ENCODE data around the gene QSOX2.

QSOX2 gene

DNA sequence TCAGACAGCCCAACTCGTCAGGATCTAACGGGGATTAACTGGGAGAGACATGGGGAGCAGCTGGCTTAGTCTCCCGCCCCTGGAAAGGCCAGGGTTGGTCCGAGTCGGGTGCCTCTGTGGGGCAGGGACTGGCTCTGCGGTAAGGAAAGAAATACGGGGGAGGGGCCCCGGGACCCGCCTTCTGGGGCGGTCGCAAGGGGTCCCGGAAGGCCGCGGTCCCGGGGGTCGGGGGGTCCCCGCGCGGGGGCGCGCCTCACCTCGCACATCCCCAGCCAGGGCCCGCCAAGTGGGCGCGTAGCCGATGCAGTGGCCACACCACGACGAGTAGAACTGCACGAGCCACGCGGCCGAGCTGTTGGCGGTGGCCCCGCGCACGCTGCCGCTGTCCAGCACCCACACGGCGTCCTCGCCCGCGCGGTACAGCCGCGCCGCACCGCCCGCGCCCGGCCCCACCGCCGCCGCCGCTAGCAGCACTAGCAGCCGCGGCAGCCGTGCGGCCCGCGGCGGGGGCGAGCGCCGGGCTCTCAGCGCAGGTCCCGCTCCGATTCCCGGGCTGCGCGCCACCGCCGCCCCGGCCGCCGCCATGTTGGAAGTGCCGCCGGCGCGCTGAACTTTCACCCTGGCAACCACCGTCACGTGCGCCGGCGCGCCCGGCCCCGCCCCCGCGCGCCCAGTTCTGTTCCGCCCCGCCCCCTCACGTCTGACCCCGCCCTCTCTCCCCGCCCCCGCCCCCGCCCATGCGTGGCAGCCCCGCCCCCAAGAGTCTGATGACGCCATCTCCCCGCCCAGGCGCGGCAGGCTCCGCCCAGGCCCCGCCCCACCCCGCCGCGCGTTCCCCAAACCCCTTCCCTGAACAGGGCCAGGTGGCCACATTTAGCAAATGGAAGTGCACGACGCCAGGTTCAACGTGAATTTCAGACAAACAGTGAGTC is at the start of gene QSOX2:
TSS of gene QSOX2 (minus strand) at position 594 of the 932 bp plus-strand sequence. CDS start at position 585, 9 bp downstream.
- Histone ChIP-seq H3K9ac (ENCODE audit: low read depth, low read length) (peak within 1 kb of the TSS; percentile 56), H3K36me3 (ENCODE audit: control insufficient read depth, insufficient read depth, low read length) (peaks cover 5% of the 10 kb centered on the region), H3K9me3 (ENCODE audit: control insufficient read depth, insufficient read depth, low read length) (no peaks in the 10 kb centered on the region), H3K27me3 (ENCODE audit: control insufficient read depth, insufficient read depth, low read length) (peaks cover 4% of the 10 kb centered on the region), H3K4me3 (ENCODE audit: low read depth, low read length) (peak within 1 kb of the TSS; percentile 81), H3K4me1 (ENCODE audit: control insufficient read depth, insufficient read depth, low read length) (peaks cover 6% of the 10 kb centered on the region)

DNA sequence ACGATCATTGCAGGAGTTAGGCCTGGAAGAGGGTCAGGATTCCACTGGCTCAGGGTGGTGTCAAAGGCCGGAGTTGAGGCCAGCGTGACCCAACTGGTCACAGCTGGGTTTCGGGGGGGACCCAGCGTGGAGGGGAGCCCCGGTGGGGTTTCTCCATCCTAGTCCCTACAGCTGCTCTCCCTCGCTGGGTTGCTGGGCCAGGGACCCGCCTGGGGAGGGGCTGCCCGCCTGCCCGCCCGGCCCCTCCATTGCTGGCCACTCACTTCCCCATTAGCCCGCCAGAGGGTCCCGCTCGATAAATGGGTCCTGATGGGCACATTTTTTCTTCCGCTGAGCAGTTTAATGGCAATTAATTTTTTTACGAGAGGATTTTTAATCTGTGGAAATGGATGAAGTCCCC is 49.4 kb upstream of the QSOX2 start:
- Histone ChIP-seq H3K27me3 (ENCODE audit: control insufficient read depth, insufficient read depth, low read length) (no peaks in the 10 kb centered on the region), H3K9me3 (ENCODE audit: control insufficient read depth, insufficient read depth, low read length) (no peaks in the 10 kb centered on the region), H3K36me3 (ENCODE audit: control insufficient read depth, insufficient read depth, low read length) (no peaks in the 10 kb centered on the region), H3K9ac (ENCODE audit: low read depth, low read length) (no peak overlapping the region), H3K4me1 (ENCODE audit: control insufficient read depth, insufficient read depth, low read length) (no peaks in the 10 kb centered on the region), H3K4me3 (ENCODE audit: low read depth, low read length) (no peak overlapping the region)

- H3K4me1 ChIP-seq (ENCODE audit: control insufficient read depth, insufficient read depth, low read length), result no peaks in the 10 kb centered on the region
- no peaks in the 10 kb centered on the region for H3K9me3 ChIP-seq (ENCODE audit: control insufficient read depth, insufficient read depth, low read length)
- no peaks in the 10 kb centered on the region for H3K36me3 ChIP-seq (ENCODE audit: control insufficient read depth, insufficient read depth, low read length)
- H3K27me3 ChIP-seq (ENCODE audit: control insufficient read depth, insufficient read depth, low read length), result no peaks in the 10 kb centered on the region
- H3K9ac ChIP-seq (ENCODE audit: low read depth, low read length), result no peak overlapping the region
- no peak overlapping the region for H3K4me3 ChIP-seq (ENCODE audit: low read depth, low read length)
Measured at GRCh38 chr9:136294437-136294836, 48.8 kb upstream of the QSOX2 start.

- no peak overlapping the region for H3K4me3 ChIP-seq (ENCODE audit: low read depth, low read length)
- no peaks in the 10 kb centered on the region for H3K36me3 ChIP-seq (ENCODE audit: control insufficient read depth, insufficient read depth, low read length)
- no peaks in the 10 kb centered on the region for H3K4me1 ChIP-seq (ENCODE audit: control insufficient read depth, insufficient read depth, low read length)
- no peak overlapping the region for H3K9ac ChIP-seq (ENCODE audit: low read depth, low read length)
- H3K9me3 ChIP-seq (ENCODE audit: control insufficient read depth, insufficient read depth, low read length), result no peaks in the 10 kb centered on the region
- H3K27me3 ChIP-seq (ENCODE audit: control insufficient read depth, insufficient read depth, low read length), result no peaks in the 10 kb centered on the region
Measured at GRCh38 chr9:136293476-136294077, 48.0 kb upstream of the QSOX2 start.

- no peaks in the 10 kb centered on the region for H3K36me3 ChIP-seq (ENCODE audit: control insufficient read depth, insufficient read depth, low read length)
- H3K4me1 ChIP-seq (ENCODE audit: control insufficient read depth, insufficient read depth, low read length), result no peaks in the 10 kb centered on the region
- no peaks in the 10 kb centered on the region for H3K9me3 ChIP-seq (ENCODE audit: control insufficient read depth, insufficient read depth, low read length)
- H3K4me3 ChIP-seq (ENCODE audit: low read depth, low read length), result no peak overlapping the region
- no peaks in the 10 kb centered on the region for H3K27me3 ChIP-seq (ENCODE audit: control insufficient read depth, insufficient read depth, low read length)
- H3K9ac ChIP-seq (ENCODE audit: low read depth, low read length), result no peak overlapping the region
Measured at GRCh38 chr9:136292591-136293448, 47.2 kb upstream of the QSOX2 start.

GRCh38 chr9:136292026-136292538 is 46.5 kb upstream of the QSOX2 start:
- no peaks in the 10 kb centered on the region for H3K9me3 ChIP-seq (ENCODE audit: control insufficient read depth, insufficient read depth, low read length)
- no peak overlapping the region for H3K4me3 ChIP-seq (ENCODE audit: low read depth, low read length)
- no peaks in the 10 kb centered on the region for H3K4me1 ChIP-seq (ENCODE audit: control insufficient read depth, insufficient read depth, low read length)
- H3K36me3 ChIP-seq (ENCODE audit: control insufficient read depth, insufficient read depth, low read length), result no peaks in the 10 kb centered on the region
- H3K9ac ChIP-seq (ENCODE audit: low read depth, low read length), result no peak overlapping the region
- H3K27me3 ChIP-seq (ENCODE audit: control insufficient read depth, insufficient read depth, low read length), result no peaks in the 10 kb centered on the region

DNA sequence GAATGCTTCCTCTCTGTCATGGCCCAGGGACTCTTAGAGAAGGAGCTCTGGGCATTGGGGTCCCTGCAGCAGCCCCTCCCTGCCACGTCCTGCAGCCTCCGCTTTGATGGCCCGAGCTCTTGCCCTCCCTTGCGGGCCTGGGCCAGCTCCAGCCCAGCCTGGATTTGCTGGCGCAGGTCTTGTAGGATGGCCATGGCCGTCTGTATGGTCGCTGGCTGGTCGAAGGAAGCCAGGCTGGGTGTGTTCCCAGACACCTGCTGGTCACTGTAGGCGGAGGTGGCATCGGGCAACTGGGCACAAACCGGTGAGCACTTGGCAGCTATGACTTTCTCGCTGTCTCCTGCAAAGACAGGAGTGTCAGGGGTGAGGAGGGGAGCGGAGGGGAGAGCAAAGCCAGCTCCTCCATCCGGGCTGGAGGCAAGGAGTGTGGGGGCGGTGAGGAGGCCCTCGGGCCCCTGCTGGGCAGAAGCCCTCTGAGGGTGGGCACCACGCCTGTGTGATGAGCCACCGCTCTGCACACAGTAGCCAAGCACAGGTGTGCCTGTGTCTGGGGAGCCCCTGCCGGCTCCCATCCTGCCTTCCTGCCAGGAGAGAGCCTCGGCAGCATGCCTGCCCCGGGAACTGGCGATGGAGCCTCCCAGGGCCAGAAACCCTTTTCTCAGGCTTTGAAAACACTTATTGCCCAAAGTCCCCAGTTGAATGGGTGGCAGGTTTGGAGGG is 45.9 kb upstream of the QSOX2 start:
- Histone ChIP-seq H3K9ac (ENCODE audit: low read depth, low read length) (no peak overlapping the region), H3K9me3 (ENCODE audit: control insufficient read depth, insufficient read depth, low read length) (no peaks in the 10 kb centered on the region), H3K36me3 (ENCODE audit: control insufficient read depth, insufficient read depth, low read length) (no peaks in the 10 kb centered on the region), H3K4me1 (ENCODE audit: control insufficient read depth, insufficient read depth, low read length) (no peaks in the 10 kb centered on the region), H3K27me3 (ENCODE audit: control insufficient read depth, insufficient read depth, low read length) (no peaks in the 10 kb centered on the region), H3K4me3 (ENCODE audit: low read depth, low read length) (no peak overlapping the region)

- no peaks in the 10 kb centered on the region for H3K27me3 ChIP-seq (ENCODE audit: control insufficient read depth, insufficient read depth, low read length)
- no peaks in the 10 kb centered on the region for H3K9me3 ChIP-seq (ENCODE audit: control insufficient read depth, insufficient read depth, low read length)
Measured at GRCh38 chr9:136290508-136291000, 44.9 kb upstream of the QSOX2 start.

DNA sequence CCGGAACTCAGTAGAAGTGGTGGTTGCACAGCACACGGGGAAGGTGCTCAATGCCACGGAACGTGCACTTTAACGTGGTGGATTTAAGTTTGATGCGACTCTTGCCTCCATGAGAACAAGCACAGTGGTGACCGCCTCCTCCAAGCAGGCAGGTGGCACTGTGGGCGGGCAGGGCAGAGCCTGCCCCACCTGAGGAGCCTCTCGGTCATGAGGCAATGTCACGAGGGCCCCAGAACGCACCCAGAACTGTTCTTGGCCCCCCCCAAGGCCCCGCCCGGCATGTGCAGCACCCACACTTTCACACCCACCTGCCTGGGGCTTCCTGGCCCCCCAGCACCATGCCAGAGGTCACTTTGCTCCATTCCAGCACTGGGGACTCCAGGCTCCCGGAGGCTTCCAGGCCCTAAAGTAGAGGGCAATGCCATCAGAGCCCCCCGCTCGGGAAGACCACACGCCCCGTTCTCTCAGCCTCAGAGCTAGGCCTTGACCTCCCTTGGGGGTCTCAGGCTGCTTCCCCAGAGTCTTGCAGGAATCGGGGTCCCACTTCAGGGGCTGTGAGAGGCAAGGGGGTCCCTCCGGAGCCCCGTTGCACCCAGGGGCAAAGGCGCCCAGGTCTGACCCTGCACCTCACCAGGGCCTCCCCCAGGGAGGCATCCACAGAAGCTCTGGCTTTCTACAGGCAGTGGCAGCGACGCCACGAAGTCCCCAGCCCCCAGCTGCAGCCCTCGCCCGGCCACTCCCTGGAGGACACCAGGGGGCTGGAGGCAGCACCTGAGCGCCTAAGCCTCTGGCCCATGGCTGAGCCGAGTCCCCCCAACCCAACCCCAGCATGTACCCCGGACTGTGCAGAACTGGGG is 44.3 kb upstream of the QSOX2 start:
- H3K4me3 ChIP-seq (ENCODE audit: low read depth, low read length), result no peak overlapping the region
- H3K9ac ChIP-seq (ENCODE audit: low read depth, low read length), result peak overlapping the region; percentile 12
- H3K36me3 ChIP-seq (ENCODE audit: control insufficient read depth, insufficient read depth, low read length), result no peaks in the 10 kb centered on the region
- no peaks in the 10 kb centered on the region for H3K27me3 ChIP-seq (ENCODE audit: control insufficient read depth, insufficient read depth, low read length)
- no peaks in the 10 kb centered on the region for H3K4me1 ChIP-seq (ENCODE audit: control insufficient read depth, insufficient read depth, low read length)
- no peaks in the 10 kb centered on the region for H3K9me3 ChIP-seq (ENCODE audit: control insufficient read depth, insufficient read depth, low read length)

More at GRCh38 chr9:136290508-136291000, 44.9 kb upstream of the QSOX2 start:
- Histone ChIP-seq H3K36me3 (ENCODE audit: control insufficient read depth, insufficient read depth, low read length) (no peaks in the 10 kb centered on the region), H3K9ac (ENCODE audit: low read depth, low read length) (no peak overlapping the region), H3K4me3 (ENCODE audit: low read depth, low read length) (no peak overlapping the region), H3K4me1 (ENCODE audit: control insufficient read depth, insufficient read depth, low read length) (no peaks in the 10 kb centered on the region)

DNA sequence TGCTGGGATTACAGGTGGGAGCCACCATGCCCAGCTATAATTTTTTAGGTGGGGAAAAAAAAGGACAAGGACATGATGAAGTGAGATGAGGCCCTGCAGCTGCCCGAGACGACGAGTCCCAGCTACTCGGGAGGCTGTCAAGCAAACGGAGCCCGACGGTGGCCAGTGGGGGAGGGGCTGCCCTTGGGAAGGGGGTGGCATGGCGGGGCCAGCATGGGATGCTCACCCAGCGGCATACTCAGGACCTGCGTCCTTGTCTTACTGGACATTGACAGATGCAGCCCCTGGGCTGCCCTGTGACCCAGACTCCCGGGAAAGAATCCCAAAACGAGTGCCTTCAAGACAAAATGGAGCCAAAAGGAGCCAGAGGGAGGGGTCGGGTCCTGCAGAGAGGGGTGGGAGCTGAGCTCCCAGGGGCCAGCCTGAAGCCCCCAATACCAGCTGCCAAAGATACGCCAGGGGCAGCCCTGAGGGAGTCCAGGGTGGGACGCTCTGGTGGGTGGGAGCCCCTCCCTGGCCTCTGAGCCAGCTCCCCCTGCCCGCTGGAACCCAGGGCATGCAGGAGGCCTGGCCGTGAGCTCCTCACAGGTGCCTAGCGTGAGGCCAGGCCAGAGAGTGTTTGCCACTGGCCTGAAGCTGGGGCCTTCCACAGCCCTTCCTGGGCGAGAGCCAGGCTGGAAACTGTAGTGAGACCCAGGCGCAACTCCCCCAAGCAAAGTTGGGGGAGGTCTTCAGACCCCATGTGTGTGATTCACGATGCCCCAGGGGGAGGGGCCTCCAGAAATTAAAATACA is 42.5 kb upstream of the QSOX2 start:
- H3K4me3 ChIP-seq (ENCODE audit: low read depth, low read length), result no peak overlapping the region
- no peaks in the 10 kb centered on the region for H3K27me3 ChIP-seq (ENCODE audit: control insufficient read depth, insufficient read depth, low read length)
- H3K4me1 ChIP-seq (ENCODE audit: control insufficient read depth, insufficient read depth, low read length), result no peaks in the 10 kb centered on the region
- H3K9me3 ChIP-seq (ENCODE audit: control insufficient read depth, insufficient read depth, low read length), result no peaks in the 10 kb centered on the region
- no peaks in the 10 kb centered on the region for H3K36me3 ChIP-seq (ENCODE audit: control insufficient read depth, insufficient read depth, low read length)
- H3K9ac ChIP-seq (ENCODE audit: low read depth, low read length), result no peak overlapping the region

Measured in iPS-15b (cell line).